ENCODE data around the gene RBM11. TPM values are rescaled to one million over a fixed set of nuclear protein-coding genes. Genes with fewer than 3 reads are reported as not detected.
A peak's percentile ranks its signal among the peaks of the same experiment; 100 is the strongest.

The RBM11 gene
- total RNA-seq, 1 donor from 2014 or later = not detected

DNA sequence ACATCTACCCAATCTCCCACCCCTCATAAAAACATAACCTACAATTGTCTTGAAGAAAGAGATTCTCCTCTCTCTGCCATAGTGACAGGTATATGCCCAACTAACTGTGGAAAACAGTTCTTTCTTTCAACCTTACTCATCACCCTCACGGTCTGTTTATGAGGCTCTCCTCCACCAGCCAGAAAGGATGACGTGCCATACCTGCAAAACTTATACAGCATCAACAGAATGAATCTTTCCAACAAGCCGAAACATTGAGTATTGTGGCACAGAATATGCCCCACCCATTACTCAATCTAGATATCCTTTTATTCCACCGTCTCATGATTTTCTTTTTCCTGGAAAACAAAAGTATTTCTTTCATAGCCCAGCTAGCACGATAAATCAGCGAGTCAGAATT lies 55.7 kb downstream of the RBM11 start:
- Histone ChIP-seq H3K27me3 (no peaks in the 10 kb centered on the region), H3K36me3 (no peaks in the 10 kb centered on the region), H3K4me1 (no peaks in the 10 kb centered on the region), H3K9me3 (no peaks in the 10 kb centered on the region), H3K4me3 (no peak overlapping the region), H3K27ac (no peak overlapping the region)
- no peak for DNase-seq (ENCODE audit: low spot score in 2 of 2)
- intact Hi-C loops (cut with DNase I) = no loop called here
- TF ChIP-seq CTCF (IDR thresholded peaks at IDR 0.05) = no peak

DNA sequence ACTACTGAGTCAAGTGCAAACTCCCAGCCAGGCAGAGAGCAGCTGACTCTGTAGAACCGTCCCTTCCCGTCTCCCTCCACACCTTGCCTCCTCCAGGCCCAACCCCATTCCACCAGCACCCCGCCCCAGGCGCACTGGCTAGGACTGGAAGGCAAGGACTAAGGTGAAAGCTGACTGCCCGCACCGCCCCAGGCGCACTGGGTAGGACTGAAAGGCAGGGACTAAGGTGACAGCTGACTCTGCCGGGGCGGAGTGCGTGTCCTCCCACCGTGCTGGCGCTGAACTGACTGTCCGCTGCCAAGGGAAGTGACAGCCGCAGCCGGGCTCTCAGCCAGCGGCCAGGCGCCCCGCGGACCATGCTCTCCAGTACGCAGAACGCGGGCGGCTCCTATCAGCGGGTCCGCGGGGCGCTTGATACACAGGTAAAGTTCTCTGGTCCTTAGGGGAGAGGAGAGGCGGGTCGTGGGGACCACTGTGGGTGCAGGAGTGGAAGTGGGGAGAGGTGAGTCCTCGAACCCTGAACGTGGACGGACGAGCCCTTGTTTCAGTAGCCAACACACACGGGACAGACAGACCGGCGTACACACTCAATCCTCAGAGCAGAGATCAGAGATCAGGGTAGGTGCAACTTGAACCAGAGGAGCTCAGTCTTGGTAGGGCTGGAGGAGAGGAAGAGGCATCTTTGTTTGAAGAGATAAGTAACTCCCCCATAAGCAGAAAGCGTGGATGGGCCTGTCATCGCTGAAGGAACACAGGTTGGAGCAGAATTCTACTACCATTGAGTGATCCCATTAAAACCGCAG lies 58.0 kb downstream of the RBM11 start:
- H3K36me3 ChIP-seq = no peaks in the 10 kb centered on the region
- TF ChIP-seq CTCF (IDR thresholded peaks at IDR 0.05) = no peak
- intact Hi-C loops (cut with DNase I) = no loop called here
- no peaks in the 10 kb centered on the region for H3K27me3 ChIP-seq
- H3K4me3 ChIP-seq = peak overlapping the region; percentile 16 to 33
- peak in 1 of 2 donors; percentile 64 for DNase-seq (ENCODE audit: low spot score in 2 of 2)
- H3K27ac ChIP-seq = no peak overlapping the region
- H3K9me3 ChIP-seq = no peaks in the 10 kb centered on the region
- no peaks in the 10 kb centered on the region for H3K4me1 ChIP-seq

GRCh38 chr21:14275702-14276205 lies 59.8 kb downstream of the RBM11 start:
- Histone ChIP-seq H3K27ac (no peak overlapping the region), H3K4me3 (no peak overlapping the region), H3K27me3 (no peaks in the 10 kb centered on the region), H3K36me3 (no peaks in the 10 kb centered on the region), H3K4me1 (no peaks in the 10 kb centered on the region), H3K9me3 (no peaks in the 10 kb centered on the region)
- DNase-seq (ENCODE audit: low spot score in 2 of 2) = no peak
- intact Hi-C loops (cut with DNase I) = no loop called here
- TF ChIP-seq CTCF (IDR thresholded peaks at IDR 0.05) = no peak

Other genes with a start within 250 kb of the RBM11 start
- not detected for gene LIPI, start 5.2 kb upstream of the RBM11 start, total RNA-seq
- 14.8 TPM for gene HSPA13, start 167.0 kb downstream of the RBM11 start, total RNA-seq

All from ascending aorta (tissue), 2 donors.